ENCODE data around the gene KCNK15. TPM values are rescaled to one million over a fixed set of nuclear protein-coding genes. Genes with fewer than 3 reads are reported as not detected.
A peak's percentile ranks its signal among the peaks of the same experiment; 100 is the strongest.
"Not testable (repeated sequence)": the region's sequence is repeated elsewhere in the genome, so short reads cannot be mapped to it uniquely, and the experiment has no call there.

KCNK15 gene
- not detected in 2 replicates for total RNA-seq (2014; rRNA removed; shearing (Covaris generic))
- 0.05 TPM in 1 of 2 replicates, not detected in the other for polyA plus RNA-seq (2015; cell fraction: cytosol; rRNA removed)
- not detected in 2 replicates for polyA plus RNA-seq (2015; cell fraction: nucleus; rRNA removed)

GRCh38 chr20:44745598-44746366, at the start of gene KCNK15:
KCNK15 (plus strand) TSS chr20:44745865; CDS start chr20:44745911, 46 bp downstream.
- no peak for DNase-seq (ENCODE audit: low read depth)

- DNase-seq (ENCODE audit: low read depth) = no peak
These were observed 49.4 kb upstream of the KCNK15 start for GRCh38 chr20:44696315-44696714.

GRCh38 chr20:44697041-44697440, 48.6 kb upstream of the KCNK15 start:
- not testable (repeated sequence) for DNase-seq (ENCODE audit: low read depth)

- no peak for DNase-seq (ENCODE audit: low read depth)
These were observed 47.3 kb upstream of the KCNK15 start for GRCh38 chr20:44698351-44698750.

- no peak for DNase-seq (ENCODE audit: low read depth)
These were observed 45.4 kb upstream of the KCNK15 start for GRCh38 chr20:44700306-44700705.

- DNase-seq (ENCODE audit: low read depth) = no peak
These were observed 44.4 kb upstream of the KCNK15 start for GRCh38 chr20:44701118-44701857.

- no peak for DNase-seq (ENCODE audit: low read depth)
These were observed 43.8 kb upstream of the KCNK15 start for GRCh38 chr20:44701858-44702256.

GRCh38 chr20:44702776-44703175, 42.9 kb upstream of the KCNK15 start:
- peak; percentile 53 for DNase-seq (ENCODE audit: low read depth)

GRCh38 chr20:44703183-44703925, 42.3 kb upstream of the KCNK15 start:
- DNase-seq (ENCODE audit: low read depth) = no peak

GRCh38 chr20:44703956-44704488, 41.6 kb upstream of the KCNK15 start:
- no peak for DNase-seq (ENCODE audit: low read depth)

- peak; percentile 36 for DNase-seq (ENCODE audit: low read depth)
These were observed 41.1 kb upstream of the KCNK15 start for GRCh38 chr20:44704551-44704971.

- DNase-seq (ENCODE audit: low read depth) = no peak
These were observed 40.1 kb upstream of the KCNK15 start for GRCh38 chr20:44705364-44706094.

- no peak for DNase-seq (ENCODE audit: low read depth)
These were observed 39.2 kb upstream of the KCNK15 start for GRCh38 chr20:44706301-44707017.

GRCh38 chr20:44707018-44707579, 38.6 kb upstream of the KCNK15 start:
- DNase-seq (ENCODE audit: low read depth) = no peak

- no peak for DNase-seq (ENCODE audit: low read depth)
These were observed 36.3 kb upstream of the KCNK15 start for GRCh38 chr20:44709380-44709779.

GRCh38 chr20:44709797-44710196, 35.9 kb upstream of the KCNK15 start:
- no peak for DNase-seq (ENCODE audit: low read depth)

GRCh38 chr20:44711237-44711636, 34.4 kb upstream of the KCNK15 start:
- DNase-seq (ENCODE audit: low read depth) = no peak

- DNase-seq (ENCODE audit: low read depth) = no peak
These were observed 31.5 kb upstream of the KCNK15 start for GRCh38 chr20:44714102-44714700.
